Measurements from ENCODE around the gene MEIG1.

DNA sequence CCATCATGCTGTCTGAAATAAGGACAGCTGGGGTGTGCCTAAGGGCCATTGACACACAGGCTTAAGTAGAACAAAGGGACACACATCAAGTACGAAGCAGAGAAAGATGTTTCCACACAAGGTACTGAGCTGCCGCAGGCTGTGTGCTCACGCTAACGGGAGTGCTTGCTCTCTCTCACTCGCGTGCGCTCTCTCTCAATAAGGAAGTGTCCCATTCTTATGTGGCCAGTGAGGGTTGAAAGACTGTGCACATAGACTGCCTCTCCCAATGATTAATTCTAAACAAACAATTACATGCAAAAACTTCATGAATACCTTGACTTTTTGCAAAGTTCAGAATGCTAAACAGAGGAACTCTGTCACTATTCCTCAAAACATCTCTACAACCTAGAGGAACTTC is 35.2 kb upstream of the MEIG1 start:
- TF ChIP-seq, protein P1, sequence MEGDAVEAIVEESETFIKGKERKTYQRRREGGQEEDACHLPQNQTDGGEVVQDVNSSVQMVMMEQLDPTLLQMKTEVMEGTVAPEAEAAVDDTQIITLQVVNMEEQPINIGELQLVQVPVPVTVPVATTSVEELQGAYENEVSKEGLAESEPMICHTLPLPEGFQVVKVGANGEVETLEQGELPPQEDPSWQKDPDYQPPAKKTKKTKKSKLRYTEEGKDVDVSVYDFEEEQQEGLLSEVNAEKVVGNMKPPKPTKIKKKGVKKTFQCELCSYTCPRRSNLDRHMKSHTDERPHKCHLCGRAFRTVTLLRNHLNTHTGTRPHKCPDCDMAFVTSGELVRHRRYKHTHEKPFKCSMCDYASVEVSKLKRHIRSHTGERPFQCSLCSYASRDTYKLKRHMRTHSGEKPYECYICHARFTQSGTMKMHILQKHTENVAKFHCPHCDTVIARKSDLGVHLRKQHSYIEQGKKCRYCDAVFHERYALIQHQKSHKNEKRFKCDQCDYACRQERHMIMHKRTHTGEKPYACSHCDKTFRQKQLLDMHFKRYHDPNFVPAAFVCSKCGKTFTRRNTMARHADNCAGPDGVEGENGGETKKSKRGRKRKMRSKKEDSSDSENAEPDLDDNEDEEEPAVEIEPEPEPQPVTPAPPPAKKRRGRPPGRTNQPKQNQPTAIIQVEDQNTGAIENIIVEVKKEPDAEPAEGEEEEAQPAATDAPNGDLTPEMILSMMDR (IDR thresholded peaks at IDR 0.05): no peak
- no peak for TF ChIP-seq POLR2A (IDR thresholded peaks at IDR 0.05)
